RCC 7860 (cell line): ENCODE results near the gene OTC.

Experiments
- DNase-seq: peaks from one replicate; pipeline ENCODE4 v3.0.0-alpha.2; 2015; ENCODE audit warnings: low spot score
- FAIRE-seq: peaks from 2 replicates; lab custom pipeline; 2012; peaks lifted over from hg19 to GRCh38; lab: Jason Lieb, UNC

The OTC gene

DNA sequence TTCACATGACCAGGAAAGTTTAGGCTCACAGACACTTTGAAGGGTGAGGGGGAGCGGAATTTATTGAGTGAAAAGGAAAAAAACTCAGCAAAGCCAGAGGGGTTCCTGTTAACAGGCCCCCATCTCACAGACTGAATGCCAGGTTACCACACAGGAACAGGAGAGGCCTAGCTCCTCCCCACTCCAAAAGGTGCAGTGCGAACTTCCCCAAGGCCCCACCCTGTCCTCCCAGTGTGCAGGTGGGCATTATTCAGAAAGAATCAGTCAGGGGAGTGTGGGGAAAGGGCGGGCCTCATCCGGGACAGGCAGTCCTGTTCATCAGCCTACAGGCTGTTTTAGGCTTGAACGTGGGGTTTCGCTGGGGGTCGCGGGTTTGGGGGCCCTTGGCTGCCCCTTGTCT is 4.0 kb downstream of the OTC start:
- no peak for FAIRE-seq
- DNase-seq, result no peak

- no peak for FAIRE-seq
Measured at GRCh38 chrX:38357747-38358673, 5.6 kb downstream of the OTC start.

DNA sequence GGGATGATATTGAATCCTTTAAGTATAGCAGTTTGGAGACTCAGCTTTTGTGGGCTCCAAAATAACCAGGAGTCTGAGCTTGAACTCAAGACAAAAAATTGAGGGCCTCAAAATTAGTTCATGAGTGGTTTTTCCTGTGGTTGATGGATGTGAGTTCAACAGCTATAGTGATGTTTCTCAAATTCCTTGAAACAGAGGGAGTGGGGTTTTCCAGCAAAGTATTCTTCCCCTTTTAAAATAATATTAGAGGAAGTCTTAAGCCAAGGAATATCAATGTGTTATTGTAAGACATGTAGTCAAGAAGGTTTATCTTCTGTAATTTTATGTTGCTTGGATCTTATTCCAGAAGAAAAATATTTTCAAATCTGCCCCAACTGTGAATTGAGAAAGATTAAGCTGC is 10.6 kb downstream of the OTC start:
- DNase-seq (no peak), FAIRE-seq (no peak)

More at GRCh38 chrX:38357747-38358673, 5.6 kb downstream of the OTC start:
- no peak for DNase-seq

GRCh38 chrX:38365954-38366353 is 13.6 kb downstream of the OTC start:
- DNase-seq (no peak), FAIRE-seq (no peak)

DNA sequence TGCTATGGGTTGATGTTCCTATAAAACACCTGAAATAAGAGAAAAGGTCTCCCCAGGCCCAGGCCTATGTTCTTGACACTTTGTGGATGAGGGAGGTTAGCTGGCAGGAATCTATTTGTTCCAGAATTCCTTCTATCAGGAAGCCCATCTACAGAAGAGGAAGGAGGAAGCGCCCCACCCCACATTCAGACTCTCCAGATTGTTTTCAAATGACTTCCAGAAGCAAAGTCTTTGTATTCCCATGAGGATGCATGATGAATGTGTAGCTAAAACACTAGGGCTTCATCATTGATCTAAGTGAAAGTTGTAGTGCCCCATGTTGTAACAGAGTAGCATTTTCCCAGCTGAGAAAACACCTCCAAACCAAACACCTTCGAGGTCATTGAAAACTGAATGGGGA is 16.4 kb downstream of the OTC start:
- FAIRE-seq (no peak), DNase-seq (no peak)

DNA sequence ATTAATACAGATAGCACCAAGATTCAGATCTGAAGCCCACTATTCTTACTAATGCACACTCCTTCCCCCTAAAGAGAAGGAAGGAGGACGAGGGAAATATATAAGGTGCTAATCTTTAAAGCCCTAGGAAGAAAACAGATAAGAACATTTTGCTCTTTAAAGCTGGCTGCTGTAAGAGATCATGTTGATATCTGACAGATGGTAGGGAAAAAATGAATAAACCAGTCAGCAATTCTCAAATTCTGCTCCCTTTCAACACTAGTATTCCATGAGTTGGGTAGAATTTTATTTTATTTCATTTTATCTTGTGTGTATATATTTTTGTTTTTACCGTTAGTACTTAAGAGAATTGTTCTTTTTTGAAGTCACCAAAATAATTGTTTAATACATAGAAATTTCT is 19.2 kb downstream of the OTC start:
- DNase-seq (no peak), FAIRE-seq (no peak)

GRCh38 chrX:38374431-38374830 is 22.0 kb downstream of the OTC start:
- FAIRE-seq (no peak), DNase-seq (no peak)

GRCh38 chrX:38375891-38376290 is 23.5 kb downstream of the OTC start:
- DNase-seq, result no peak
- no peak for FAIRE-seq

GRCh38 chrX:38376747-38377146 is 24.3 kb downstream of the OTC start:
- DNase-seq (no peak), FAIRE-seq (no peak)

- no peak for FAIRE-seq
- DNase-seq, result no peak
Measured at GRCh38 chrX:38379088-38379487, 26.7 kb downstream of the OTC start.

- FAIRE-seq (no peak), DNase-seq (no peak)
Measured at GRCh38 chrX:38382663-38383062, 30.3 kb downstream of the OTC start.

- FAIRE-seq, result no peak
Measured at GRCh38 chrX:38400389-38400910, 48.0 kb downstream of the OTC start.

DNA sequence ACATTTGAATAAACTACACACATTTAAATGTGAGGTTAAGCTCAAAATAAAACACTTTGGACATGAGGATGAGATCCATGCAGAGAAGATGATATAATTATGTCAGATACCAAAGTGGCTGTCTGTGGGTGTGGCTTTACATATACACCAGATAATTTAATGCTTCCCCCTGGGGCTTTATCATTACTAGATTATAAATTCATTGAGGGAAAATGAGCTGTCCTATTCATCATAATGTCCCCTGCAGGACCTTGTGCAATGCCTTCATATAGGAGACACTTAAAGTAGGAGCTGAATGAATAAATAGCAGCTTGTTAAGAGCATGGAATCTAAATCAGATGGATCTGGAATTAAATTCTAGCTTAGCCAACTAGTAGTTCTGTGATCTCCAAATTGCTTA is 49.7 kb downstream of the OTC start:
- no peak for DNase-seq
- FAIRE-seq, result no peak

More at GRCh38 chrX:38400389-38400910, 48.0 kb downstream of the OTC start:
- DNase-seq, result no peak

DNA sequence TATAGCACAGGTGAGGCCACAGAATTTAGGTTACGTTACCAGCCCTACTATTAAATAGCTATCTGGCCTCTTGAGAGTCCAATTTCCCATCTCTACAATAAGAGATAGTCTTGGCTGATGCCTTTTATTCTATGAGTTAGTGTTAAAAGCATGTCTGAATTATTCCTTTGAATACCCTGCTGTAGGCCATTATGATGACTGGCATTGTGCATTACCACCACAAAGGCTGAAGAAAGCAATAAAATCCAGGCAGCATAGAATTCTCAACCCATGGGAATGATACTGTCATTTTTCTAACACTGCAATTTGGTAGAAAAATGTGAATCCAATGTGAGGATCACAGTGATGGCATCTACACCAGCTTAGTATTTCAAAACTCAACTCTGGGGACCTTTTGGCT is 51.4 kb downstream of the OTC start:
- DNase-seq, result no peak
- no peak for FAIRE-seq

- no peak for DNase-seq
- no peak for FAIRE-seq
Measured at GRCh38 chrX:38407126-38407525, 54.7 kb downstream of the OTC start.

GRCh38 chrX:38409289-38409688 is 56.9 kb downstream of the OTC start:
- DNase-seq, result no peak
- no peak for FAIRE-seq

DNA sequence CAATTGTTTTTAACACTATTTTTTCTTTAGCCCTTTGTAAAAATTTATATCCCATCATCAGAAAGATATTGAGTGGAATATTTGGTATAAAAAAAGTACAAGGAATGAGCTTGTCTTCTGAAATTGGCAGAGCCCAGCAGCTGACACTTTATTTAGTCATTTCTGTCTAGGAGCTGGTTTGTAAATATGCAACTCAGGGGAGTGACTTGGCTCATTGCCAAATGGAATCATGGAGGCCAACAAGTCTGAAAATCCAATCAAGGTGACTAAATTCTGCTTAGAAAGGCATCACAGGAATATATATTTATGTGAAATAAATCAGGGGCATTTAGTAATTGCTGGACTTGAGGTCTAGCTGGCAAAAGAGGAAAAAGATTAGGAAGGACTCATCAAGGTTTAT is 74.4 kb downstream of the OTC start:
- FAIRE-seq (no peak), DNase-seq (no peak)

DNA sequence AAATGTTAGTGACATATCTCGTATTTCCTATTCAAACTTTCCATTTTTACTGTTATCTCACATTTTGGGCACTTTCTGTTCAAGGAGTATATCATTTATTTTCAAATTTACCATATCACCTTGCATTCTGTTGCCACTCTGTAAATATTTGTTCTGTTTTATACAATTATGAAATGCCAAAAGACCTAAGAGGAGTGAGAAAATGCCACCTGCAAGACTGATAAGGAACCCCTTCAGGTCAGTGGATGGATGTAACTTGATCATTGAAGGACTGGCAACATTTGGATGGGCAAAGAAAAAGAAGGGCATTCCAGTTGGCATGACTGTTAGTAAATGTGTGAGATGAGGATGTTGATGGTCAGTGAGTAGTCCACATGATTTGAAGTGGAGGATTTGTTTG is 79.1 kb downstream of the OTC start:
- no peak for FAIRE-seq

GRCh38 chrX:38435130-38435529 is 82.7 kb downstream of the OTC start:
- DNase-seq (no peak), FAIRE-seq (no peak)

More for the DNA sequence above, 79.1 kb downstream of the OTC start:
- no peak for DNase-seq

DNA sequence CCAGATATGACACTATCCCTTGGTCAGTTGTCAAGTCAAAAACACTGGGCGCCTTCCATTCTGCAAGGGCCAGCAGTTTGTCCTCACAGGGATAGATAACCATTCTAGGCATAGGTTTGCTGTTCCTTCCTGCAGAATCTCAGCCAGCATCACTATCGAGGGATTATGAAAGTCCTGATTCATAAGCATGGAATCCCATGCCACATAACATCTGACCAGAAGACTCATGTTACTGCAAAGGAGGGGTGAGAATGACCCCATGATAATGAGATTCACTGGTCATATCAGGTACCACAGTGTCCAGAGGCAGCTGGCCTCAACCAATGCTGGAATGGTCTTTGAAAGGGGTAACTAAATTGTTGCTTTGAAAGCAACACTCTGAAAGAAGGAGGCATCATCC is 84.7 kb downstream of the OTC start:
- FAIRE-seq (no peak), DNase-seq (no peak)

DNA sequence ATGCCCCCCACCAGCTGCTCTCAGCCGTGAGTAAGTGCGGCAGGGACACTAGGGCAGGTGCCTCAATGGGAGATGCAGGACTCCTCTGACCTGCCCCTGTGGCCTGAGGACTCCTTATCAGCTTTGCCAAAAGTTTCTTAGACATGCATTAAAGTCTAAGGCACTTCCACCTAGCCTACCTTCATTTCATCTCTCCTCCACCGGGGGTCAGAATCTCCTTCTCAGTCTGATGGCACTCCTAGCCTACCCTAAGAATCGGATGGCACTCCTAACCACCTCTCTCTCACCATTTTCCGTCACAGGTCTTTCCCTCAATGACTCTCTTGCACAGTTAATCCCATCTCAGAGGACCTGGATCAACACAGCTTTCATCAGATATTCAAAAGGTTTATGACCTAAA is 85.9 kb downstream of the OTC start:
- no peak for DNase-seq
- FAIRE-seq, result no peak

DNA sequence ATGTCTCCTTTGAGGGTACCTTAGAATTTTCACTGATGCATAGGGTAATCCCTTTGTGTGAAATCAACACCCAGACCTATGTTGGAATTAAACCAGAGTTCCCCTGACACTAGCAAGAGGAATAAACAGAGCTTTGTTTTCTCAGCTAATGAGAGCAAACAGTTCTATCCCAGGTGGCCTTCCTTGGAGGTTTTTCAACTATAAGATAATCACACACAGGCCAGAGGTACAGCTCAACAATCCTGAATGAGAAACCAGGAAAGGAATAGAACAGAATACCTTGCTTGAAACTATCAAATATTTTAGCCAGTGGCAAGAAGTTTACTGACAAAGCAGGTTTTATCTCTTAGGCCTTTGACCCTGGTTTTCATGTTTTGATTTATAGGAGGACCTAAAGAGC is 100.2 kb downstream of the OTC start:
- DNase-seq (no peak), FAIRE-seq (no peak)

DNA sequence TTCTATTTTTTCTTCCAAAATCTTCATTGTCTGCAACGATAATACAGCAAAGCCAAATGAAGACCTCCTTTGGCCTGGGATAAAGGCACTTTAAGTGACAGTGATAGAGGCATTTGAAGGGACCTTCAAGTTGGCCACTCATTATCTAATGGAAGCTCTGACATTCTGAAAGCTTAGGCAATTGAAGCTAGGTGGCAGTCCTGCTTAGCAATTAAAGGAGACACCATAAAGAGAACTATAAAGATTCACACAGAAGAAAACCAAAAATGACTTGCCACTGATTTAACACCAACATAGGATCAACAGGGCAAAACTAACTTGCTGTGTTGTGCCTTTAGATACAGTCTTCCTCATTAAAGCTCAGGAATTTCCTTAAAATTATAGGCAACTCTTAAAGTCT is 105.7 kb downstream of the OTC start:
- no peak for FAIRE-seq
- DNase-seq, result no peak
